SJCRH30 (cell line): ENCODE data around the gene LCMT1. TPM values are rescaled to one million over a fixed set of nuclear protein-coding genes. Genes with fewer than 3 reads are reported as not detected.
A peak's percentile ranks its signal among the peaks of the same experiment; 100 is the strongest.
"Not testable (repeated sequence)": the region's sequence is repeated elsewhere in the genome, so short reads cannot be mapped to it uniquely, and the experiment has no call there.

ENCODE experiments used
- DNase-seq, 2 experiments: peaks; one replicate each; pipeline ENCODE4 v3.0.0-alpha.2; 2015 to 2020
- H3K27ac ChIP-seq: fragments of 250-450 bp; sonication (Bioruptor Pico); 2 replicates; pipeline ENCODE4 v1.5.1; 2020; ENCODE audit warnings: mild to moderate bottlenecking, moderate library complexity
- H3K27me3 ChIP-seq: fragments of 250-450 bp; sonication (Bioruptor Pico); 2 replicates; pipeline ENCODE4 v1.5.1; 2020; ENCODE audit warnings: mild to moderate bottlenecking, moderate library complexity
- H3K36me3 ChIP-seq: fragments of 250-450 bp; sonication (Bioruptor Pico); 2 replicates; pipeline ENCODE4 v1.5.1; 2020; ENCODE audit warnings: mild to moderate bottlenecking, moderate library complexity
- H3K4me1 ChIP-seq: fragments of 250-450 bp; sonication (Bioruptor Pico); 2 replicates; pipeline ENCODE4 v1.5.1; 2020; ENCODE audit warnings: mild to moderate bottlenecking, moderate library complexity
- H3K4me3 ChIP-seq: fragments of 250-450 bp; sonication (Bioruptor Pico); 2 replicates; pipeline ENCODE4 v1.5.1; 2020; ENCODE audit warnings: mild to moderate bottlenecking, moderate library complexity
- H3K9me3 ChIP-seq: fragments of 250-450 bp; sonication (Bioruptor Pico); replicated peaks from 2 replicates; pipeline ENCODE4 v1.5.1; 2020; ENCODE audit warnings: mild to moderate bottlenecking, moderate library complexity
- total RNA-seq: library from RNA; depleted of rRNA; stranded (reverse); fragments of >200 nt; shearing (Covaris generic); gene quantifications from 2 replicates; pipeline ENCODE4 v1.2.3, GENCODE V29; 2014

The LCMT1 gene
- total RNA-seq, 1 experiment from 2014 or later: 31.7 TPM

- Histone ChIP-seq H3K4me1 (no peaks in the 10 kb centered on the region), H3K27ac (no peak overlapping the region), H3K4me3 (no peak overlapping the region), H3K27me3 (no peaks in the 10 kb centered on the region), H3K36me3 (no peaks in the 10 kb centered on the region; the same call in 1 of the 2 replicates), H3K9me3 (no peaks in the 10 kb centered on the region)
- DNase-seq: no peak
Measured at GRCh38 chr16:25148568-25149215, 37.1 kb downstream of the LCMT1 start.

GRCh38 chr16:25151996-25152395 lies 40.5 kb downstream of the LCMT1 start:
- H3K27ac ChIP-seq: no peak overlapping the region
- DNase-seq: peak; percentile 34 to 40

GRCh38 chr16:25155553-25156460 lies 44.3 kb downstream of the LCMT1 start:
- peaks cover 3% of the 10 kb centered on the region; the same call in 1 of the 2 replicates for H3K36me3 ChIP-seq
- H3K4me3 ChIP-seq: no peak overlapping the region
- H3K4me1 ChIP-seq: peaks cover 5% of the 10 kb centered on the region; the same call in 1 of the 2 replicates
- no peaks in the 10 kb centered on the region for H3K9me3 ChIP-seq
- H3K27ac ChIP-seq: peak overlapping the region; percentile 34
- peak; percentile 29 to 56 for DNase-seq
- H3K27me3 ChIP-seq: no peaks in the 10 kb centered on the region

More at GRCh38 chr16:25151996-25152395, 40.5 kb downstream of the LCMT1 start:
- H3K27me3 ChIP-seq: no peaks in the 10 kb centered on the region
- H3K36me3 ChIP-seq: peaks cover 3% of the 10 kb centered on the region; the same call in 1 of the 2 replicates
- H3K4me3 ChIP-seq: no peak overlapping the region
- H3K4me1 ChIP-seq: peaks cover 5% of the 10 kb centered on the region; the same call in 1 of the 2 replicates
- H3K9me3 ChIP-seq: no peaks in the 10 kb centered on the region

DNA sequence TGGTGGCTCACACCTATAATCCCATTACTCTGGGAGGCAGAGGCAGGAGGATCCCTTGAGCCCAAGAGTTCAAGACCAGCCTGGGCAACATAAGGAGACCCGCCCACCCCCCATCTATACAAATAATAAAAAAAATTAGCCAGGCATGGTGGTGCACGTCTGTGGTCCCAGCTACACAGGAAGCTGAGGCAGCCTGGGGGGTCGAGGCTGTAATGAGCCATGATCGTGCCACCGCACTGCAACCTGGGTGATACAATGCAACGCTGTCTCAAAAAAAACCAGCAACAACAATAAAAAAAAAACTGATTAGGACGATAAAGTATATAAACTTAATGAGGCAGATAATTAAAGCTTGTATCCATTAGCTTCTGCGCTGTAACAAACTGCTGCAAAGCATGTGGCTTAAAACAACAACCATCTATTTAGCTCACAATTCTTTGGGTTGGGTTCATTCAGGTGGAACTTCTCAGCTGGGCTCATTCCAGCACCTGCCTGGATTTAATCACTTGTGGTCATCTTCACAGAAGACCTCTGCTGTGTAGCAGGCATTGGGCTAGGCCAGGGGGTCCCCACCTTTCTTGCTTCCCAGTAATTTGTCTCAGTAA lies 45.8 kb downstream of the LCMT1 start:
- no peak overlapping the region for H3K4me3 ChIP-seq
- no peaks in the 10 kb centered on the region for H3K9me3 ChIP-seq
- peaks cover 3% of the 10 kb centered on the region; the same call in 1 of the 2 replicates for H3K36me3 ChIP-seq

GRCh38 chr16:25158401-25158800 lies 46.9 kb downstream of the LCMT1 start:
- H3K36me3 ChIP-seq: peaks cover 3% of the 10 kb centered on the region; the same call in 1 of the 2 replicates
- H3K4me3 ChIP-seq: no peak overlapping the region
- DNase-seq: no peak
- no peaks in the 10 kb centered on the region for H3K9me3 ChIP-seq
- no peaks in the 10 kb centered on the region for H3K27me3 ChIP-seq
- no peak overlapping the region for H3K27ac ChIP-seq
- peaks cover 5% of the 10 kb centered on the region; the same call in 1 of the 2 replicates for H3K4me1 ChIP-seq

More for the DNA sequence above, 45.8 kb downstream of the LCMT1 start:
- no peaks in the 10 kb centered on the region for H3K27me3 ChIP-seq
- DNase-seq: no peak
- H3K4me1 ChIP-seq: peaks cover 5% of the 10 kb centered on the region; the same call in 1 of the 2 replicates
- no peak overlapping the region for H3K27ac ChIP-seq

DNA sequence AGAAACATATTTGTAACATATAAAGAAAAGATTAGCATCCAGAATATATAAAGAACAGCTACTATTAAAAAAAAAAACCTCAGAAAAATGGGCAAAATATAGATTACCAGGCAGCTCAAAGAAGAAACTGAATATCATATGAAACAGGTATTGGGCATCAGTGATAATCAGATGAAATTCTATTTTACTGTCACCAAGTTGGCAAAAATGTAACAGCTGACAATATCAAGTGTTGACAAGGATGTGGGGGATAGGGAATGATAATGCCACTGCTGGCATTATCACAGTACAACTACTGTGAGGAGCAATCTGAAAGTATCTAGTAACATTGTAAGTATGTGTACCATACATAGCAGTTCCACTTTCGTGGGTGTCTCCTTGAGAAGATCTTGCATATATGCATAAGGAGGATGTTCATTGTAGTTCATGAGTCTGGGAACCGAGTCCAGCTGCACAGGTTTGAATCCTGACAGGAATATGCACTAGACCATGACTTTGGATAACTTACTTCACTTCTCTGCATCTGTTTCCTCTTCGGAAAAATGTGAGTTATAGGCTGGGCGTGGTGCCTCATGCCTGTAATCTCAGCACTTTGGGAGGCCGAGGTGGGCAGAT lies 50.3 kb downstream of the LCMT1 start:
- Histone ChIP-seq H3K4me1 (no peaks in the 10 kb centered on the region), H3K27me3 (no peaks in the 10 kb centered on the region), H3K4me3 (no peak overlapping the region), H3K9me3 (no peaks in the 10 kb centered on the region), H3K36me3 (no peaks in the 10 kb centered on the region; the same call in 1 of the 2 replicates), H3K27ac (no peak overlapping the region)
- no peak for DNase-seq

- Histone ChIP-seq H3K27me3 (no peaks in the 10 kb centered on the region), H3K4me1 (no peaks in the 10 kb centered on the region), H3K27ac (no peak overlapping the region), H3K4me3 (no peak overlapping the region), H3K9me3 (no peaks in the 10 kb centered on the region), H3K36me3 (peaks cover 2% of the 10 kb centered on the region; the same call in 1 of the 2 replicates)
- DNase-seq: no peak
Measured at GRCh38 chr16:25163683-25164082, 52.1 kb downstream of the LCMT1 start.

DNA sequence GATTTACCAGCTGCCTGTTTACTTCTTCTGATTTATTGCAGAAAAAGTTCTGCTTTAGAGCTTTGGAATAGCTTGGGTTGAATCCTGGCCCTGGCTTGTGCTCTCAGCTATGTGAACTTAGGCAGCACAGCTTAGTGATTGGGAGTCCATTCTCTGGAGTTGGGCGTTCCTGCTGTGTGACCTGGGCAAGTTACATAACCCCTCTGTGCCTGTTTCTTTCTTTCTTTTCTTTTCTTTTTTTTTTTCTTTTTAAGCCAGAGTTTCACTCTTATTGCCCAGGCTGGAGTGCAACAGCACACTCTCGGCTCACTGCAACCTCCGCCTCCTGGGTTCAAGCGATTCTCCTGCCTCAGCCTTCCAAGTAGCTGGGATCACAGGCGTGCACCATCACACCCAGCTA lies 53.7 kb downstream of the LCMT1 start:
- Histone ChIP-seq H3K27me3 (no peaks in the 10 kb centered on the region), H3K4me3 (no peak overlapping the region), H3K27ac (no peak overlapping the region), H3K4me1 (no peaks in the 10 kb centered on the region), H3K36me3 (peaks cover 7% of the 10 kb centered on the region; the same call in 1 of the 2 replicates), H3K9me3 (no peaks in the 10 kb centered on the region)
- no peak for DNase-seq

DNA sequence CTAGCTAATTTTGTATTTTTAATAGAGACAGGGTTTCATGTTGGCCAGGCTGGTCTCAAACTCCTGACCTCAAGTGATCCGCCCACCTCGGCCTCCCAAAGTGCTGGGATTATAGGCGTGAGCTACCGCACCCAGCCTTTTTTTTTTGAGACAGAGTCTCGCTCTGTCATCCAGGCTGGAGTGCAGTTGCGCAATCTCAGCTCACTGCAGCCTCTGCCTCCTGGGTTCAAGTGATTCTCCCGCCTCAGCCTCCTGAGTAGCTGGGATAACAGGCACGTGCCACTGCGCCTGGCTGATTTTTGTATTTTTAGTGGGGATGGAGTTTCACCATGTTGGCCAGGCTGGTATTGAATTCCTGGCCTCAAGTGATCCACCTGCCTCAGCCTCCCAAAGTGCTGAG lies 56.4 kb downstream of the LCMT1 start:
- H3K4me3 ChIP-seq, H3K9me3 ChIP-seq, H3K27me3 ChIP-seq, H3K4me1 ChIP-seq, H3K36me3 ChIP-seq, H3K27ac ChIP-seq, DNase-seq: not testable (repeated sequence)

- no peak overlapping the region for H3K4me3 ChIP-seq
- no peaks in the 10 kb centered on the region for H3K27me3 ChIP-seq
- no peak overlapping the region for H3K27ac ChIP-seq
- no peak for DNase-seq
- H3K9me3 ChIP-seq: no peaks in the 10 kb centered on the region
- no peaks in the 10 kb centered on the region for H3K4me1 ChIP-seq
- peaks cover 7% of the 10 kb centered on the region; the same call in 1 of the 2 replicates for H3K36me3 ChIP-seq
Measured at GRCh38 chr16:25171390-25171789, 59.8 kb downstream of the LCMT1 start.

DNA sequence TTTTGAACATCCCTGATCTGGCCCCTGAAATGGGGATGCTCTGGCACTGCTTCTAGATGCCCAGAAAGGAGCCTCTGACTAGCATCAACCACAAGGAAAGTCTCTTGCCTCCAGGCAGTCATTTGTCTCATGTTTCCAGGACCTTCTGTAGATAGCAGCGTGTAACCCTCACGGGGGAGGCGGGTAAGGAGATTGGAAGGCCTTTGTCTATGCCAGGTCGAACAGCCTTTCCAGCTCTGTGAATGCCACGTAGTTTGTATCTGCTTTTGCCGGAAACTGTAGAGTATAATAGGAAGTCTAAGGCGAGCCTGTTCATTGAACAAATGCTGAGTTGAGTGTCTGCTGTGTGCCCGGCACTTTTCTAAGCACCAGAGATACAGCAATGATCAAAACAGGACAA lies 61.3 kb downstream of the LCMT1 start:
- Histone ChIP-seq H3K27me3 (no peaks in the 10 kb centered on the region), H3K9me3 (no peaks in the 10 kb centered on the region), H3K27ac (no peak overlapping the region), H3K4me3 (no peak overlapping the region), H3K4me1 (no peaks in the 10 kb centered on the region), H3K36me3 (peaks cover 5% of the 10 kb centered on the region; the same call in 1 of the 2 replicates)
- DNase-seq: no peak

- H3K4me1 ChIP-seq: no peaks in the 10 kb centered on the region
- H3K9me3 ChIP-seq: no peaks in the 10 kb centered on the region
- peaks cover 1% of the 10 kb centered on the region; the same call in 1 of the 2 replicates for H3K36me3 ChIP-seq
- H3K27ac ChIP-seq: no peak overlapping the region
- H3K27me3 ChIP-seq: no peaks in the 10 kb centered on the region
- no peak for DNase-seq
- H3K4me3 ChIP-seq: no peak overlapping the region
Measured at GRCh38 chr16:25174285-25174684, 62.7 kb downstream of the LCMT1 start.

GRCh38 chr16:25176136-25176535 lies 64.6 kb downstream of the LCMT1 start:
- Histone ChIP-seq H3K27me3 (no peaks in the 10 kb centered on the region), H3K36me3 (no peaks in the 10 kb centered on the region; the same call in 1 of the 2 replicates), H3K4me3 (no peak overlapping the region), H3K4me1 (no peaks in the 10 kb centered on the region), H3K9me3 (no peaks in the 10 kb centered on the region), H3K27ac (no peak overlapping the region)
- DNase-seq: no peak

- DNase-seq: no peak
- Histone ChIP-seq H3K36me3 (no peaks in the 10 kb centered on the region; the same call in 1 of the 2 replicates), H3K27ac (no peak overlapping the region)
Measured at GRCh38 chr16:25177512-25177830, 65.9 kb downstream of the LCMT1 start.

More at GRCh38 chr16:25177512-25177830, 65.9 kb downstream of the LCMT1 start:
- Histone ChIP-seq H3K27me3 (no peaks in the 10 kb centered on the region), H3K4me1 (no peaks in the 10 kb centered on the region), H3K9me3 (no peaks in the 10 kb centered on the region), H3K4me3 (no peak overlapping the region)
